Activated T-cell treated with anti-CD3 and anti-CD28 coated beads, Interleukin-2, amount 50 U/mL, for 24 hours (primary cell): ENCODE data around the gene CD7.

Experiments
- DNase-seq: peaks from one replicate; pipeline ENCODE4 v3.0.0-alpha.2; 2020
- H3K27ac Mint-ChIP-seq: 2 replicates; pipeline ENCODE4 v1.8.0; 2020; ENCODE audit warnings: mild to moderate bottlenecking, mixed read lengths
- H3K27me3 Mint-ChIP-seq: 2 replicates; pipeline ENCODE4 v1.8.0; 2020; ENCODE audit warnings: mixed read lengths
- H3K36me3 Mint-ChIP-seq: 2 replicates; pipeline ENCODE4 v1.8.0; 2020; ENCODE audit warnings: low read depth, mixed read lengths
- H3K4me1 Mint-ChIP-seq: 2 replicates; pipeline ENCODE4 v1.8.0; 2020; ENCODE audit warnings: low read depth, mixed read lengths
- H3K4me3 Mint-ChIP-seq: 2 replicates; pipeline ENCODE4 v1.8.0; 2020; ENCODE audit warnings: mild to moderate bottlenecking, moderate library complexity, mixed read lengths
- H3K9me3 Mint-ChIP-seq: 2 replicates; pipeline ENCODE4 v1.8.0; 2020; ENCODE audit warnings: mixed read lengths

Gene CD7

GRCh38 chr17:82316651-82317393 lies 586 bp downstream of the CD7 start:
- no peak overlapping the region for H3K4me3 Mint-ChIP-seq
- H3K36me3 Mint-ChIP-seq: peaks cover 49% of the 10 kb centered on the region
- H3K27ac Mint-ChIP-seq: no peak overlapping the region
- H3K27me3 Mint-ChIP-seq: no peaks in the 10 kb centered on the region
- no peaks in the 10 kb centered on the region for H3K9me3 Mint-ChIP-seq
- H3K4me1 Mint-ChIP-seq: peaks cover 16% of the 10 kb centered on the region
- no peak for DNase-seq

GRCh38 chr17:82315703-82316358 lies 1.6 kb downstream of the CD7 start:
- Mint-ChIP-seq H3K36me3 (peaks cover 46% of the 10 kb centered on the region), H3K4me1 (peaks cover 15% of the 10 kb centered on the region), H3K9me3 (no peaks in the 10 kb centered on the region), H3K27me3 (no peaks in the 10 kb centered on the region), H3K4me3 (no peak overlapping the region), H3K27ac (no peak overlapping the region)
- peak; percentile 77 for DNase-seq

DNA sequence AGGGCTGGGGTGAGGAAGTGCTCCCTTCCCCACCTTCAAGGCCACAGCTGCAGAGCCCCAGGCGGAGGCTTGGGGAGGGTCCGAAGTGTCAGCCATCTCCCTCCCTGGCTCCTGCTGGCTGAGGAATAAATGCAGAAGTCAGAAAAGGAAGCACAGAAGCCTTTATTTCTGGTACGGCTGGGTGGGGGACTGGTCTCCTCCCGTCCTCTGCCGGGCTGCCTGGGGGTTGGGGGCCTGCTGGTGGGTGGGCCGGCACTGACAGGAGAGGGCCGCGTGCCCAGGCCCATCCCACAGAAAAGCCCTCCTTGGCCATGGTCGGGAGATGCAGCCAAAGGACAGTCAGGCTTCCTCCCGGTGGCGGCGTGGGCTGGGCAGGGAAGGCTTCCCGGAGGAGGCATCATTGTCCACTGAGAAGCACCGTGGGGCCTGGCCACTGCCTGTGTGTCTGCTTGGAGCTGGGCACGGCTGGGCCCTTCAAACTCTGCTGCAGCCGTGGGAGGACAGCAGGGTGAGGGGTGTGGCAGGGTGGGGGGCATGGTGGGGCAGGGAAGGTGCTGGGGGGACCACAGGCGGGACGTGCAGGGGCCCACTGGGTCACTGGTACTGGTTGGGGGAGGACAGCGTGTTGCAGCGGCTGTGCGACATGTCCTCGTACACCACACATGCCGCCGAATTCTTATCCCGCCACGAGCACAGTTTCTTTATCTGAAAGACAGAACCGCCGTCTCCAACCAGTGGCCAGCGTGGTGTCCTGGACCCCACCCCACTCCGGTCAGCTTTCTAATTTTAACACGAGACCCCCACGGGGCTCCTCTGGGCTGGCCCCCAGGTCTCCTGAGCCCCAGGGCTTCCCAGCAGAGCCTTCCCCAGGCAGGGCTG lies 2.4 kb downstream of the CD7 start:
- Mint-ChIP-seq H3K36me3 (peaks cover 46% of the 10 kb centered on the region), H3K27me3 (no peaks in the 10 kb centered on the region), H3K9me3 (no peaks in the 10 kb centered on the region), H3K27ac (no peak overlapping the region), H3K4me3 (no peak overlapping the region), H3K4me1 (peaks cover 15% of the 10 kb centered on the region)
- no peak for DNase-seq

DNA sequence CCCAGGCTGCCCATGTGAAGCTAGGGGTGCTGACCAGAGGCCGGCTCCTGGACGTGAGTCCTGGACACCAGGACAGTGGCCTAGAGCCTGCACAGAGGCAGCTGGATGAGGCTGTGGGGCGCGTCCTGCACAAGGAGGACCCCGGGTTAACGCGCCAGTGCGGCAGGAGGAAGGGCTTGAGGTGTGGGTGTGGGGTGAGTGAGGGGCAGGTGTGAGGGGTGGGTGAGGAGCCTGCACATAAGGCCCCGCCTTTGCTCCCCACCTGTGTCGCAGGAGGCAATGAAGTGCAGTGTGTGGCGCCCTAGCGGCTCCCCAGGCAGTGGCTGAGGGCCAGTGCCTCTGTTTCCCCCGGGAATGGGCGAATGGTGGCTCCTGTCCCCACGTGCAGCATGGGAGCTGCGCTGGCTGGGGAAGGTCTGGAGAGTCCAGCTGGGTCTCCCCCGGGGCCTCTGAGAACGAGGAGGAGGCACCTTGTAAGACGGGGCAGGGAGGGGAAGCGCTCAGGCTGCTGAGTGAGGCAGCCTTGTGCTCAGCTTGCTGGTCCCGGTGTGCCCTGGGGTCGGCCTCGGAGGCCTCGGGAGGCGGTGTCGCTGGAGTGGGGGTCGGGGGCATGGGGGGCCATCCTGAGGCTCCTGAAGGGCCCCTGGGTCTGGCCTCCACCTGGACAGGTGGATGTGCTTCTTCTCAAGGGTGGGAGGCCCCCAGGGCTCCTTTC lies 3.2 kb downstream of the CD7 start:
- H3K36me3 Mint-ChIP-seq: peaks cover 46% of the 10 kb centered on the region
- H3K4me1 Mint-ChIP-seq: peaks cover 15% of the 10 kb centered on the region
- no peaks in the 10 kb centered on the region for H3K9me3 Mint-ChIP-seq
- no peak for DNase-seq
- no peaks in the 10 kb centered on the region for H3K27me3 Mint-ChIP-seq
- H3K4me3 Mint-ChIP-seq: no peak overlapping the region
- H3K27ac Mint-ChIP-seq: no peak overlapping the region

DNA sequence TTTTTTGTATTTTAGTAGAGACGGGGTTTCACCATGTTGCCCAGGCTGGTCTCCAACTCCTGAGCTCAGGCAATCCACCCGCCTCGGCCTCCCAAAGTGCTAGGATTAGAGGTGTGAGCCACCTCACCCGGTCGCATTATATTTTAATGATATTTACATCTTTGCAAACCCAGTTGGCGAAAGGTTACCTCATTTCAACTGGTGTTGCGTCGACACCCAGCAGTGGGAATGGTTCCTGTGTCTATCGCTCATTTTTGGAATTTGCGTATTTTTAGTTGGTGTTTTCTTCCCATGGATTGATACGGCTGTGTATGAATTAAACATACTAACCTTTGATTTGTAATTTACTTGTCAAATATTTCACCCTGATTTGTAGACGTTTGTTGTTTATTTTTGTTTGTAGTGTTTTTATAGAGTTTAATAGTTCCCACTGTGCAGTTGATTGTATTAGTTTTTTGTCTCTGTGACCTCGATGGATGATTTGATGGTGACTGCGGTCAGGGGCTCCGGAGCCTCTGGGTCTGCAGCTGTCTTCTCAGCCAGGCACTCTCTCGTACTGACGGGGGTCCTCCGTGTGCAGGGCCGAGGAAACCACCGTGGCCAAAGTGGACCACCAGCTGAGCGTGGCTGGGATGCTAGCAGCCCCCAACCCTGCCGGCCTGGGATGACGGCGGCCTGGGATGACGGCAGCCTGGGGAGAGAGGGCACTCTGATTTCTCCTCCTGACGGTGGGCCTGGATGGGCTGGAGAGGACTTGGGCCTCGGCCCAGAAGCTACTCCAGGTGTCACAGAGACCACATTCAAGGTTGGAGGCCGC lies 4.0 kb downstream of the CD7 start:
- no peak overlapping the region for H3K27ac Mint-ChIP-seq
- peaks cover 19% of the 10 kb centered on the region for H3K4me1 Mint-ChIP-seq
- no peak overlapping the region for H3K4me3 Mint-ChIP-seq

GRCh38 chr17:82311971-82312370 lies 5.4 kb downstream of the CD7 start:
- no peaks in the 10 kb centered on the region for H3K9me3 Mint-ChIP-seq
- H3K4me3 Mint-ChIP-seq: no peak overlapping the region
- DNase-seq: no peak
- peaks cover 24% of the 10 kb centered on the region for H3K4me1 Mint-ChIP-seq
- H3K36me3 Mint-ChIP-seq: peaks cover 41% of the 10 kb centered on the region
- H3K27me3 Mint-ChIP-seq: no peaks in the 10 kb centered on the region
- H3K27ac Mint-ChIP-seq: no peak overlapping the region

More for the DNA sequence above, 4.0 kb downstream of the CD7 start:
- no peaks in the 10 kb centered on the region for H3K9me3 Mint-ChIP-seq
- no peaks in the 10 kb centered on the region for H3K27me3 Mint-ChIP-seq
- no peak for DNase-seq
- peaks cover 46% of the 10 kb centered on the region for H3K36me3 Mint-ChIP-seq

DNA sequence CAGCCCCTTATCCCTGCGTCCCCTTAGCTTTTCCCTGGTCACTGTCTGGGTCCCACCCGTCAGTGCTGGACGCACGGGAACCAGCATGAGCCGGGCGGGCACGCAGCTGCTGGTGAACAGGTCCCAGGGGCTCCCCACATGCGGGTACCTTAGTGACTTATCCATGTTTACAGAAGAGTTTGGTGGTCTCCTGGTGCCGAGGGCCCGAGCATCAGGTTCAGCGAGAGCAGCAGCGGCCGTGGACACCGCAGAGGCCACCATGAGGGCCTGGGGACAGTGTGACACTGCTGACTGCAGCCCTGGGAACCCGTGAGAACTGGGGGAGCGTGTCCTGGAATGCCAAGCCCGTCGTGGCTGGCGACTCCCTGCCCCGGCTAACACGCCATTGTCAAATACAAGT lies 6.5 kb downstream of the CD7 start:
- Mint-ChIP-seq H3K4me3 (no peak overlapping the region), H3K27ac (no peak overlapping the region), H3K36me3 (peaks cover 30% of the 10 kb centered on the region), H3K9me3 (no peaks in the 10 kb centered on the region), H3K27me3 (no peaks in the 10 kb centered on the region), H3K4me1 (peaks cover 35% of the 10 kb centered on the region)
- no peak for DNase-seq

DNA sequence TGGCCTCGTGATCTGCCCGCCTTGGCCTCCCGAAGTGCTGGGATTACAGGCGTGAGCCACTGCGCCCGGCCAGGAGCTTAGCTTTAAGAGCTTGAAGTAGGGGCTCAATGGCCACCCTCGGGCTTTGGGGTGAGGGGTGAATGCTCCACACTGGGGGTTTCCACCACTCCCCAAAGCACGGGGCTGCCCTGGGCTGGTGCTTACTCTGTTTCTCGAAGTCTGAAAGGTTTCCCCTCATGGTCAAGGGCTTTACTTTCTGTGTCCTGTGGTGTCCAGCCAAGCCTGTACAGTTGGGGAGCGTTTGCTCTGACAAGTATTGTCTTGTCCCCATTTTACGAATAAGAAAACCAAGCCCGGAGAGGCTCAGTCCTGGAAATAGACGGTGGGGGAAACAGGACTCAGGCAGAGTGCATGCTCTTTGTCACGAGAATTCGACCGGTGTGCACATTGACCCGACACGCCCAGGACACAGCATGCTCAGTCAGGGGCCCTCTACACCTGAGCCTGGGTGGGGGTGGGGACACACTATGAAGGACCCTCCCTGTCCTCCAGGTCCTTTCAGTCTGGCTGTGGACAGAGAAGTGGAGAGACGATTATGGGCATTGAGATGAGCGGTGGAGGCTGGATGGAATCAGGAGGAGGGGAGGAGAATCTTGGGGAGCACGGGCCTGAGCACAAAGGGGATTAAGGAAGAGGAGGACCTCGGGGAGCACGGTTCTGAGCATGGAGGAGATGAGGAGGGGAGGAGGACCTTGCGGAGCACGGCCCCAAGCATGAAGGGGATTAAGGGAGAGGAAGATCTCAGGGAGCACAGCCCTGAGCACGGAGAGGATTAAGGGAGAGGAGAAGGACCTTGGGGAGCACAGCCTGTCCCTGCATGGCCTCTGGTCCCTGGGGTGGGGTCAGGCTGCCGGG lies 7.5 kb downstream of the CD7 start:
- no peaks in the 10 kb centered on the region for H3K27me3 Mint-ChIP-seq
- no peak for DNase-seq
- peaks cover 21% of the 10 kb centered on the region for H3K36me3 Mint-ChIP-seq
- H3K27ac Mint-ChIP-seq: no peak overlapping the region
- peaks cover 41% of the 10 kb centered on the region for H3K4me1 Mint-ChIP-seq
- no peak overlapping the region for H3K4me3 Mint-ChIP-seq
- H3K9me3 Mint-ChIP-seq: no peaks in the 10 kb centered on the region

GRCh38 chr17:82305727-82306300 lies 11.6 kb downstream of the CD7 start:
- DNase-seq: no peak
- H3K27me3 Mint-ChIP-seq: no peaks in the 10 kb centered on the region
- H3K4me3 Mint-ChIP-seq: peak overlapping the region; percentile 63
- no peaks in the 10 kb centered on the region for H3K36me3 Mint-ChIP-seq
- no peaks in the 10 kb centered on the region for H3K9me3 Mint-ChIP-seq
- H3K27ac Mint-ChIP-seq: peak overlapping the region; percentile 97
- H3K4me1 Mint-ChIP-seq: peaks cover 64% of the 10 kb centered on the region

- DNase-seq: no peak
- Mint-ChIP-seq H3K27me3 (no peaks in the 10 kb centered on the region), H3K4me3 (peak overlapping the region; percentile 63), H3K4me1 (peaks cover 71% of the 10 kb centered on the region), H3K9me3 (no peaks in the 10 kb centered on the region), H3K36me3 (no peaks in the 10 kb centered on the region), H3K27ac (peak overlapping the region; percentile 97)
Measured at GRCh38 chr17:82304826-82305726, 12.3 kb downstream of the CD7 start.

DNA sequence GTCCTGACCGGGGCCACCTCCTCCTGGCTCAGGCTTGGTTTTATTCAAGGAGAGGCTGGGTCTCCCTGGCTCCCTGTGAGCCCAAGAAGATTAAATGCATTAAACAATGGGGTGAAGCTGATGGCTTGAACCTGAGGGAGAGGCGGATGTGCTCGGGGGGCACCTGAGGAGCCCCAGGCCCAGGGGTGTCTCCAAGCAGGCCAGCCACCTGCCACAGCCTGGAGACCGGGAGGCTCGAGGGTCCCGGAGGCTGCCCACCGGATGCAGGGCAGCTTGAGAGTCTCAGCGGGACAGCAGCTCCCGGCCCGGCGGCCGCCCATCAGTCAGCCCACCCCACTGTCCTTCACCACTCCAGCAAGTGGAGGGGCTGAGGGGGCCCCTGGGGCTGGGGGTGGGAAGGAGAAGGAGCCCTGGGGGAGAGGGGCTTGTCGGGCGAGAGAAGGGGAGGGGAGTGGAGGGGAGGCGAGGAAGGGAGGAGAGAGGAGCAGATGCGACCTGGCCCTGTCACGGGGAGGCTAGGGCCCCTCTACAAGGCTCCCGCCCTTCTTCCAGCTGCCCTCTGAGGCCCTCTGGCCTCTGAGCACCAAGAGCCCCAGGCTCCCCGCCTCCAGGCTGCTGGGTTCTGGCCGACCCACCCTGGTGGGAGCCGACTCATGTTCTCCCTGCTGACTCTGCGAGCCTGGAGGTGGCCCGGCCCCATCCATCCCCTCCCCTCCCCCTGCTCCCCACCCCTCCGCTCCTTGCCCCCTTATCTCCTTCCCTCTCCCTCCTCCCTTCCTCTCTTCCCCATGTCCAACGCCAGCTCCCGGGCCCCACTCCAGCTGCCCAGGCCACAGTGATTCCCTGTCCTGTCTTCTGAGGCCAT lies 13.2 kb downstream of the CD7 start:
- H3K4me3 Mint-ChIP-seq: peak overlapping the region; percentile 94
- H3K36me3 Mint-ChIP-seq: no peaks in the 10 kb centered on the region
- peak overlapping the region; percentile 100 for H3K27ac Mint-ChIP-seq
- peak; percentile 37 for DNase-seq
- no peaks in the 10 kb centered on the region for H3K9me3 Mint-ChIP-seq
- no peaks in the 10 kb centered on the region for H3K27me3 Mint-ChIP-seq
- peaks cover 79% of the 10 kb centered on the region for H3K4me1 Mint-ChIP-seq
